HEK293T (cell line): Measurements from ENCODE around the gene THSD7B.

ENCODE experiments used
- BHLHE40 ChIP-seq: fragments of 450-650 bp; IDR thresholded peaks from 2 replicates; pipeline ENCODE4 v1.6.1; 2016; ENCODE audit warnings: mild to moderate bottlenecking, moderate library complexity, borderline replicate concordance
- L3MBTL2 ChIP-seq: fragments of 450-650 bp; conservative IDR thresholded peaks from 2 replicates; pipeline ENCODE4 v1.6.1; 2016; ENCODE audit warnings: mild to moderate bottlenecking

DNA sequence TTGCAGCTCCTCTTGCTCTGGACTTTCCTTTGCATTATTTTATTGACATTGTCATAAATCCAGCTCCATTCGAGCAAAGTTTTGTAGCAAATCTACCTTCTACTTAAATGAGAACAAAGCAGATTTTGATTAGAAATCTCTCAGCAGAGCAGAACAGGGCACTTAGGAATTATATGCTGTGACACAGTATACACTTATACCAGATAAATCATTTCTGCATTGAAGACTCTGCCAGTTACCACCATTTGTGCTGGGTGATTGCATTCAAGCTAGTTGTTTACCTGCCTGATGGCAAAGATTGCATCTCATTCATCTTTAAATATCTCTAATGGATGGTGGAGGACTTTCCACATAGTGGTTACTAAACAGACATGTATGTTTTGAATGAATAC lies 757.3 kb downstream of the THSD7B start:
- TF ChIP-seq BHLHE40 (no peak), L3MBTL2 (no peak)
